ENCODE measurements around the gene TMEM80. TPM values are rescaled to one million over a fixed set of nuclear protein-coding genes. Genes with fewer than 3 reads are reported as not detected.

The TMEM80 gene
- total and polyA plus RNA-seq, 9 of the 15 experiments (the other 6 are each of a cell fraction or from before 2014, with no cell fraction given), result 5.1 to 30.1 (median 12.4) TPM

- TF ChIP-seq SIN3B (IDR thresholded peaks at IDR 0.05; ENCODE audit: low read depth) (peak; percentile 76; the same call in 1 of the 2 replicates), TRIM28 (IDR thresholded peaks at IDR 0.05) (no peak), ZBTB17 (CRISPR knock-in tag; IDR thresholded peaks at IDR 0.05) (no peak)
Observed at GRCh38 chr11:747158-748006, 51.8 kb downstream of the TMEM80 start, which contains the start of gene TALDO1 (continued).

- in situ Hi-C loops (cut with MboI), result no loop called here
- WGBS (ENCODE audit: insufficient coverage, low coverage, missing lambda C conversion rate), result 1% methylated on average over 18 of the region's 18 CpGs
- Histone ChIP-seq H2AFZ (ENCODE audit: low read depth, low read length) (no peak overlapping the region), H3K27ac (ENCODE audit: extremely low read depth, low read depth, low read length) (peak overlapping the region; percentile 99), H3K9ac (ENCODE audit: insufficient read depth in 1 of 2, low read depth in 2 of 2, low read length in 2 of 2) (peak overlapping the region; percentile 95 to 100), H3K4me2 (ENCODE audit: insufficient read depth, low read length) (peak overlapping the region; percentile 94), H3K9me3 (replicated peaks; ENCODE audit: control insufficient read depth, insufficient read depth, low read depth, low read length) (no peaks in the 10 kb centered on the region), H4K20me1 (replicated peaks; ENCODE audit: control insufficient read depth, insufficient read depth, low read length) (peaks cover 24% of the 10 kb centered on the region), H3K27me3 (ENCODE audit: control insufficient read depth in 2 of 2, insufficient read depth in 2 of 2, low read length in 2 of 2) (no peaks in the 10 kb centered on the region), H3K79me2 (ENCODE audit: control insufficient read depth, insufficient read depth, low read length) (peaks cover 57% of the 10 kb centered on the region), H3K36me3 (ENCODE audit: control insufficient read depth, insufficient read depth, low read length) (peaks cover 41% of the 10 kb centered on the region), H3K4me3 (peak overlapping the region; percentile 100), H3K9me1 (ENCODE audit: control insufficient read depth, insufficient read depth, low read length) (no peaks in the 10 kb centered on the region), H3K4me1 (replicated peaks in 1 of 2; ENCODE audit: control insufficient read depth in 2 of 2, insufficient read depth in 2 of 2, low read length in 2 of 2) (peaks cover 27 to 54% of the 10 kb centered on the region in 2 experiments)
- CTCF ChIA-PET (ENCODE audit: low intra/inter-chr PET ratio), result interaction anchor here (1.8 kb wide), 1 partner anchor 20 kb away, joined by 3 read pairs; no protein-coding TSS in a partner anchor
- no TSS peak for BruUV-seq (replicated peaks)
- ATAC-seq (peak; percentile 37), DNase-seq (ENCODE audit: extremely low read depth in 1 of 4, low spot score in 3 of 4) (peak in 2 of 4 experiments; percentile 23 to 55), FAIRE-seq (peak; percentile 40)
- POLR2A ChIA-PET, result interaction anchor here (0.6 to 7.4 kb wide), 14 partner anchors 10 to 193 kb away, joined by 3 to 88 read pairs (median 4); partner anchors contain the start of genes DEAF1 and TMEM80
- intact Hi-C loops (cut with micrococcal nuclease), result no loop called here
- TF ChIP-seq TFE3 (CRISPR knock-in tag; IDR thresholded peaks at IDR 0.05), result no peak
- TF ChIP-seq TFAM (CRISPR knock-in tag; conservative IDR thresholded peaks at IDR 0.05), result no peak
- TF ChIP-seq ZBTB17 (CRISPR knock-in tag; IDR thresholded peaks at IDR 0.05), result 0 out of 2 replicates have a peak, but pooled peaks have one; percentile 6
- TF ChIP-seq OTX1 (CRISPR knock-in tag; IDR thresholded peaks at IDR 0.05), result no peak
- peak; percentile 60; the same call in 1 of the 2 replicates for TF ChIP-seq TFAP4 (CRISPR knock-in tag; IDR thresholded peaks at IDR 0.05; ENCODE audit: borderline replicate concordance)
- 0 out of 2 replicates have a peak, but pooled peaks have one; percentile 63 for TF ChIP-seq PHB (CRISPR knock-in tag; IDR thresholded peaks at IDR 0.05)
- TF ChIP-seq MEF2D (tag; conservative IDR thresholded peaks at IDR 0.05; ENCODE audit: low read depth), result peak; percentile 55; the same call in 1 of the 2 replicates
- no peak for TF ChIP-seq ZNF551 (CRISPR knock-in tag; IDR thresholded peaks at IDR 0.05)
- no peak for TF ChIP-seq RERE (CRISPR knock-in tag; IDR thresholded peaks at IDR 0.05; ENCODE audit: borderline replicate concordance)
- TF ChIP-seq KAT2B (IDR thresholded peaks at IDR 0.05; ENCODE audit: low read depth, low read length), result no peak
Observed at GRCh38 chr11:748007-748359, 52.4 kb downstream of the TMEM80 start.
